T-helper 1 cell treated with Interleukin-12 subunit alpha and Interleukin-12 subunit beta and Interleukin-4 antibody, amounts not matched to agents 30 ng/mL and 1 ng/mL, for 36 hours (primary cell): ENCODE results near the gene RFT1. TPM values are rescaled to one million over a fixed set of nuclear protein-coding genes. Genes with fewer than 3 reads are reported as not detected.

Experiments
- intact Hi-C: fragments of 100-400 bp; cut with micrococcal nuclease; formaldehyde crosslinking; loops from one replicate; pipeline ENCODE4 v1.15.1; 2024
- total RNA-seq: library from RNA; stranded (reverse); gene quantifications from 2 replicates; pipeline ENCODE4 v1.2.3, GENCODE V29; 2022

The RFT1 gene
- total RNA-seq, 1 donor from 2014 or later: 34.1 TPM

DNA sequence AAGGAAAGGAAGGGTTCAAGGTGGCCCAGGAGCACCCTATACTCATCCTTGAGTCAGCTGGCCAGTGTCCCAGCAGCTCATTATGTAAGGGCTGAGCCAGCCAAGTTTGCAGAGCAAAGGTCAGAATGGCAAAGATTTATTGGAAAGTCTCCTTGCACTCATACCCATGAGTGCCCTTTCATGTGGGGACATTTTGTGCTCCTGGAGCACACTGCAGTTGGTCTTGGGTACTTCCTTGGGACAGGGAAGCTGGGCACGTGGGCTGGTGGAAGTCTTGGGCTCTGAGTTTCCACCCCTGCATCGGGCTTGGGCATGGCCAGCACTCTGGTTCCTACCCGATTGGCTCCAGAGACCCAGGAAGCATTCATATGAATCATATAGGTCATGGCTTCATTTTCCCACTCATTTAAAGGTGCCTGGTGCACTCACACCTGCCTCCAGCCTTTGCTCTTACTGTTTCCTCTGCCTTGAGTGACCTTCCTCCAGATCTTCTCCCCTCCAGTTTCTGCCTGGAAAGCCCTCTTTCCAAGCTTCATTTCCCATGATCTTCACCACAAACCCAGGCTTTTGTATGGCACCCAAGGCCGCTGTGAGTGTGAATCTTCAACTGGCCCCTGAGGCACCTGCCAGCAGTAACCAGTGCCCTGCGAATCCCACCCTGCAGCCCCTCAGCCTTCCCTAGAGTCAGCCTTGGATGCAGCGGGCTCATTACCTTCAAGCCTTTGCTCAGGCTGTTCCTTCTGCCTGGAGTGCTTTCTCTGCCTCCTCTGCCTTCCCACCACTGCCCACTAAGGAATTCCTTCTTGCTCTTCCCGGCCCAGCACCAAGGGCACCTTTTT, 20.2 kb upstream of the RFT1 start:
- intact Hi-C loops: no loop called here

DNA sequence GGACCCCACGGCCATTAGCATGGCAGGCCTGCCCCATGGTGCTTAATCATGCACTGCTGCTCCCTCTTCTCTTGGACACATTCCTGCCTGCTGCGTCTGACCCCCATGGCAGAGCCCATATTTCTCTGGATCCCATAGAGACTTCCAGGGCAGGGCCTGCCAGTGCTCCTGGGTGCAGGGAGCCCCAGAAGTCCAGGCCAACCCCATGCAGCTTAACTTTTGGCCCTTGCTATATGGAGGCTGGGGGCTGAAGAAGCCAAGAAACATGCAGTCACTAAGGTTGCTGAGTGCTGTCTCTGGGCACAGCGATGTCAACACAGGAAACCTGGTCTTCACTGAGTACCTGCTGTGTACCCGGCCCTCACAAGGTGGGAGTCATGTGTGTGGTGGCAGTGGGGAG, 19.5 kb upstream of the RFT1 start:
- intact Hi-C loops: no loop called here

DNA sequence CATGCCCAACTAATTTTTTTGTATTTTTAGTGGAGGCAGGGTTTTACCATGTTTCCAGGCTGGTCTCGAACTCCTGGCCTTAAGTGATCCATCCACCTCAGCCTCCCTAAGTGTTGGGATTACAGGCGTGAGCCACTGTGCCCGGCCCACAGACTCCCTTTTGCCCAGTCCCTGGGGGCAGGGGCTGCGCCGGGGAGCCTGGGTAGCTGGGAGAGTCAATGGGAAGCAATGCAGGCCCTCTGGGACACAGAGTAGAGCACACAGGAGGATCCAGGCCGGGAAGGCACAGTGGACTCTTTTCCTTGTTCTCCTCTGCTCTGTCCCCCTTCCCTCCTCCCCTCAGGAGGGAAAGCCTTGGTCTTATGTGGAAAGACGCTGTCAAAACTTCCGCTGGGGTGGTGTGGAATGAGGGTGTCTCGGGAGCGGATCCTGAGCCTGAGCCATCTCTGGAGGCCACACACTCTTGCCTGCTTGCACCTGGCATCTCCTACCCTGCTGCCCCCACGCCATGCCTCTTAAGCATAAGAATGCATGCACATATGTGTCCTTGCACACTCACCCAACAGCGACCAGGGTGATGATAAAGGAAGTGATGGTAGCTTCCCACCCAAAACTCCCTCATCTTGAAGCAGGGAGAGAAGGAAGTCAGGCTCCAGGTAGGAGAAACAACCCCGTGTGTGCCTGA, 18.9 kb upstream of the RFT1 start:
- intact Hi-C loops: no loop called here

DNA sequence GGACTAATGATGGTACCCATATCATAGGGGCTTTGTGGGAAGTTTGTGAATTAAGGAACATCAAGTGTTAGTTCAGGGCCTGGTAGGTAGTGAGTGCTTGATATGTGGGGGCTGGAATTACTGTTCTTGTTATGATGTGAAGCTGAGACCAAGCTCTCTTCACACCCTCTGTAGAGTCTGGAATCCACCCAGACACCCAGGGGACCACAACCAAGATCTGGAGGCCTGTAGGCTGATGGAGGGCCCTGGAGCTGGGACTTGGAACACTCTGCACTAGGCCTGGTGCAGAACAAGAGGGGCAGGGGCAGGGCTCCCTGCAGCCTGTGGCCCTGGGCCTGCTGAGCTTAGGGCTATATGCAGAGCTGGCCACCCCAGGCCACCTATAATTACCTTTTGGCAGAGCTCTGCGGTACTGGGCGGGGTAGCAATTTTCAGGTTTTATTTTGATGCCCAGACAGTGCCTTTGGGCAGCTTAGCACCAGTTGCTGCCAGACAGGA, 17.7 kb upstream of the RFT1 start:
- intact Hi-C loops: no loop called here

DNA sequence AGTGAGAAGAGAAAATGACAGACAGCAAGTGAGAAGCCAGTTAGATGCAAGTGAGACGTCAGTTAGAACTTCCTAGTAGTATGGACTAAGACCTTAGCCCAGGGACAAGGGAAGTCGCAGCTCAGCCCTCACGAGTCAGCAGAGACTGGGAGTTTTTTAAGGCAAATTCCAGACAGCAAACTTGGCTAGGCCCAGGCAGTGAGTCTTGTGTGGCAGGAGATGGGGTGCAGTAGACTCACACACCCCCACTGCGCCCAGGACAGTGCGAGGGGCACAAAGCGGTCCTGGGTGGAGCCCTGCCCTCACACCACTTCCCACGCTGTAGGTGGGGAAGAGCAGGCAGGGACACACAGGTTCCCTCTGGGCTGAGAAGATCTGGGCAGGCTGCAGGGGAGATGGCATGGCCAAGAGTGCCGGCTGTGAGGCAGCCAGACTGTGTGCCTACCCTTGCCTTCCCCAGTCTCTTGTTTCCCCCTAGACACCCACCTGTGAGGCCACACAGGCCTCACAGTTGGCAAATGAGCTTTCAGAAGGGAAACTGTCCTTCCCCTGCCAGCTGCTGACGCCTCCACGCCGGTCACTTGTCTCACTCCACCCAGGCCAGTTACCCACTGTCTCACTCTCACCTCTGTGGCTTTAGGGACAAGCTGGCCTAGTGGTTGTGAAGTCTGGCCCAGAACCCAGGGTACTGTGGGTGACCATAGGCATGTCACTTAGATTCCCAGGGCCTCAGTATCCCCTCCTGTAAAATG, 17.1 kb upstream of the RFT1 start:
- intact Hi-C loops: no loop called here

DNA sequence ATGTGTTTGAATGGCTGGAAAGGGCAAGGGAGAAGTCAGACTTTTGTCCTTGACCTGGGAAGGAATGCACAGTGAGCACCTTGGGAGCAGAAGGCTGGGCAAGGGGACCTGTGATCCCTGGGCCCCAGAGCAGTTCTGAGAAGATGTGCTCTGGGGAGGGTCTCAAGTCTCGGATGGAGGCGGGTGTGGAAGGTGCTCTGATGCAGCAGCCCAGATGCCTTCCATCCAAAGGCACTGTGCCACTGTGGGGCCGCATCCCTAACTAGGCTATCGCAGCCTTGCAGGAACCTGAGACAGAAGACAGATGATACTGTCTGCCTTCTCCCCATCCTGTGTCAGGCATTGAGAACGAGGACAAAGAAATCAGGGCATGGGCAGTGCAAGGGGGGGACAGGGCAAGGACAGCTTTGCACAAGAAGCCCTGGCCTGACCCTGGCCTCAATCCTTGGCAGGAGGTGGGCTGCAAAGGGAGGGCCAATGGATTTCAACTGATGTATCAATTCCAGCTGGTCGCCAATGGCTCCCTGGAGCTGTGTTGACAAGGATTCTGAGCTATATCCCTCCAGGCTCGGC, 16.2 kb upstream of the RFT1 start:
- intact Hi-C loops: no loop called here

DNA sequence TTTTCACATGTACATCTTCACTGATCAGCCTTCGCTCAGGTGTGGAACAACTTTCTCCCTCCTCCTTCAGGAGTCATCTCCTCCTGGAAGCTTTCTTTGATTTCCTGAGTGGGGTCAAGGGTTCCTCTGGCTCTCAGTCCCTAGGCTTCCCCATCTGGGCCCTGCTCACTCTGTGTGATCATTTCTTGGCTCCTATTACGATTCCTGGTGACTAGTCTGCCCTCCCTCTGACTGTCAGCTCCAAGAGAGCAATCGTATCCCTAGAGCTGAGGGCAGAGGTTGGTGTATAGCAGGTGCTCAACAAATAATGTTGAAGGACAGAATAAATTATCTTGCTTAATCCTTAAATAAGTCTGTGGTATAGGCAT, 15.5 kb upstream of the RFT1 start:
- intact Hi-C loops: no loop called here

DNA sequence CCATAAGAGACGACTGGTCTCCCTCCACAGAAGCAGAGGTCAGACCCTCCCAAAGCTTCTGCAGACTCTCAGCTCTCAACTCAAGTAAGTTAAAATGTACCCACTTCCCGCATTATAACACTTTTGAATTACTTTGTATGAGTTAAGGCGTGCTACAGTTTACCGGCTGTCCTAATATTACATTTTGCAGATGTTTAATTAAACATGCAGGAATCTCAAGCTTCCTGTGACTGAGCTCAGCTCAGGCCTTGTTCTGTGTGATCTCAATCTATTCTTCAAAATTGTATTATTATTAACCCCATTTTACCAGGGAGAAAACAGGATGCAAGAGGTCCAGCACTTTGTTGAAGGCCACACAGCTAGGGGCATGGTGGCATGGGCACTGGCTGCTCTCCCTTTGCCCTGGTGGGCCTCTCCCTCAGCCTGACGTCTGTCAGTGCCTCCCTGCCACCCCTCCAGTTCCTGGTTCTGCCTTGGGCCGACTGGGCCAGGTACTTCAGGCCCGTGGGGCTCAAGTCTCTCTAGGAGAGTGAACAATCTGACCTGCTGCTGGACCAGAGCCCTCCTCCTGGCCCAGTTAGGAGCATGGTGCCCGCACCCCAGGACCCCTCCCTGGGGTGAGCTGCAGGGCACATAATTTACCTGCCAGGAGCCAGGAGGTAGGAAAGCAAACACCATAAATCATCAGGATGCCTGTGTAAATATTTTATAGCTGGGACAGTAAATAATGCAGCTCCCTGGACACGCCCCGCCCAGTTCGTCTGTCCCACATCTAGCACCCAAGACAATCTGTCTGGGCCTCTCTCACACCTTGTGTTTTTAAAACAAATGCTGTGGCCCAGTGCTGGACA, 14.9 kb upstream of the RFT1 start:
- intact Hi-C loops: no loop called here

DNA sequence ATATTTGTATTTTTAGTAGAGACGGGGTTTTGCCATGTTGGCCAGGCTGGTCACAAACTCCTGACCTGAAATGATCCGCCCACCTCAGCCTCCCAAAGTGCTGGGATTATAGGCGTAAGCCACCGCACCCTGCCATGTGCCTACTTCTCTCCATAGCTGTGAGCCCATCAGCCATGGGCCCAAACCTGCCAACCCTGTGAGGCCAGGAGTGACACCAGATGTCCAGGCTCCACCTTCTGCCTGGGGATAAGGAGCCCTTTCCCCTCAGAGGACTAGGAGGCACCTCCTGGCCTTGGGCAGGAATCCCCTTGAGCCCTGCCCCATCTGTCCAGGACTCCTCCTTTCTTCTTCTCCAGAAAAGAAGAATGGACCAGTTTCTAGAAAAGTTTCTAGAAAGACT, 14.2 kb upstream of the RFT1 start:
- intact Hi-C loops: no loop called here

DNA sequence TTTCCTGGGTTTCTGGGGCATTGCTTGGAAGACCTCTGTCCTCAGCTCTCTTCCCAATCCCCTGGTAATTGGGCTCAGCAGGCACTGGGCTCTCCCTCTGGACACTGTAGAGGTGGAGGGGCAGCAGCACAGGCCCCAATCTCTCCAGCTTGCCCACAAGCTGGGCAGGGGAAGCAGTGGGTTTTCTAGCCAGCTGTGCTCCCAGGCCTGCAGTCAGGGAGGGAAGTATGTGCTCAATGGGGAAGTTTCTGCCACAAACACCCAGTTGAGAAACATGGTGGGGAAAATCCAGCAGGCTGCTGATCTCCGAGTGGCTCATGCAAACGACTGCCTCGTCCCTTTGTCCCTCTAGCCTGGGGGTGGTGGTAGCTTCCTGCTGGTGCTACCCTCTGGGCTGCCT, 12.8 kb upstream of the RFT1 start:
- intact Hi-C loops: no loop called here

DNA sequence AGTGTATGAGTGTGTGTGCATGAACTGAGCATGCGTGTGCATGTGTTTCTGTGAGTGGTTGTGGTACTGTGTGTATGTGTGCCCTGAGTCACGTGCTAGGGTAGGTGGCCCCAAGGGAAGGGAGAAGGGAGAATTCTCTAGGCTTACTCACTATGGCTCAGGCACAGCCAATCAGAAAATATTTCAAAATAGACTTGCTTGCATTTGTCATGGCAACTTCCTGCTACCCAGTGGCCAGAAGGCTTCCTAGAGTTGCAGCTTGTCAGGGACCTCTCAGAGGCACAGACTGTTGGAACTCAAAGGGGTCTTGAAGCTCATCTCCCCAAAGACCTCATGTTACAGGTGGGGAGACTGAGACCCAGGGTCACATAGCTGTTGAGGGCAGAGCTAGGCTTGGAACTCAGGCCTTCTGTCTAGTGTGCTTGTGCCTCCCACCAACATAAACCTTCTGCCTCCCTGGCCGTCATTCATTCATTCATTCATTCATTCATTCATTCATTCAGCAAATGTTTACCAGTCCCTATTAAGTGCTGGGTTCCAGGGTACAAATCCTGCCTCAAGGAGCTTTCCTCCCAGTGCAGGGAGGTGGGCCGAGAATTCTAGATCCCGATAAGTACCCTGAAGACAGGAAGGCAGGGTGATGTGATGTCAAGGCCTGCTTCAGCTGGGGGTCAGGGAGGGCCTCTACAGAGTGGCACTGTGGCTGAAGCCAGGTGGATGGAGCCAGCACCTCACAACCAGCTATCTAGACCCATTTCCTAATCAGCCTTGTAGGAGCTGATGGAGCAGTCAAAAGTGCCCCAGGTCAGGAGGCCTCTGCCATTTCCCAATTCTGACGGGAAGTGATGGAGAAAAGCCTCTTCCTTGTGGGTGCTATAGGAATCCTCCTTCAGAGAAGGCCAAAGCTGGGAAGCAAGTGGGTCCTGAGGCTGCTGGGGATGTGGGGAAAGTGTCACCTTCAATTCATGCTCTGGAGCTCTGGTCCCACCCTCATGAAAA, 10.9 kb upstream of the RFT1 start:
- intact Hi-C loops: no loop called here

DNA sequence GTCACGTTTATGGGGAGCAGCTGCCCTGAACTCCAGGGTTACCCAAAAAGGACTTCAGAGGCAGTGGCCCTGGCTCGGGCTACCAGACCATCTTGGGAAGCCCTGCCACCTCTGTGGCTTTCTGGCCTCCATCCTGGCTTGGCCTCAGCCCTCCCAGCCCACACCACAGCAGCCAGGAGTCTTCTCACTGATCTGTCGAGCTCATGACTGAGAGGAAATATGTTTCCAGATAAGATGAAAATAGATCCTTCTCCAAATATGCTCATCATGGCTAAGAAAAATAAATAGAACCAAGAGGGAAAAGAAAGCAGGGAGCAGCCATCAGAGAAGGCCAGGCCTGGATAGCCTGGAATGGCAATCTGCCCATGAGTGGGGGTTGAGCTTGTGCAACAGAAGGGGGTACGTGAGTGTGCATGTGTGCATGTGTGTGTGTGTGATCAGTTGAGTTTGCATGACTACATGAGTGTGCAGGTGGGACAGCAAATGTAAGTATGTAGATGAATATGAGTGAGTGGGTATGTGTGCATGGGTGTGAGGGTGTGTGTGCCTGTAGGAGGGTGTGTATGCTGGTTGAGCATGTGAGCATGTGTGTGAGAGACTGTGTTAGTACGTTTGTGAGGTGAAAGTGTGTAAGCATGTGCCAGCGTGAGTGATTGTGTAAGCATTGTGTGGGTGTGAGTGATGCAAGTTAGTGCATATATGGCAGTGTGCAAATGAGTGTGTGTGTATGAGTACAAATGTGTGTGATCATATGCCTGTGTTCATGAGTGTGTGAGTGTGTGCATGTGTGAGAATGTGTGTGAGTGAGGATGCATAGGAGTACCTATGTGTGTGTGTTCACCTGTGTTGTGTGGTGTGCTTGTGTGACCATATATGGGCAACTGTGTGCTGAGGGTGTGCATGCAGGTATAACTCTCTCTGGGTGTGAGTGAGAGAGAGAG, 9.9 kb upstream of the RFT1 start:
- intact Hi-C loops: loop anchor here (10.0 kb wide), 1 partner anchor 1755 kb away; the partner anchor contains the start of gene MANF

DNA sequence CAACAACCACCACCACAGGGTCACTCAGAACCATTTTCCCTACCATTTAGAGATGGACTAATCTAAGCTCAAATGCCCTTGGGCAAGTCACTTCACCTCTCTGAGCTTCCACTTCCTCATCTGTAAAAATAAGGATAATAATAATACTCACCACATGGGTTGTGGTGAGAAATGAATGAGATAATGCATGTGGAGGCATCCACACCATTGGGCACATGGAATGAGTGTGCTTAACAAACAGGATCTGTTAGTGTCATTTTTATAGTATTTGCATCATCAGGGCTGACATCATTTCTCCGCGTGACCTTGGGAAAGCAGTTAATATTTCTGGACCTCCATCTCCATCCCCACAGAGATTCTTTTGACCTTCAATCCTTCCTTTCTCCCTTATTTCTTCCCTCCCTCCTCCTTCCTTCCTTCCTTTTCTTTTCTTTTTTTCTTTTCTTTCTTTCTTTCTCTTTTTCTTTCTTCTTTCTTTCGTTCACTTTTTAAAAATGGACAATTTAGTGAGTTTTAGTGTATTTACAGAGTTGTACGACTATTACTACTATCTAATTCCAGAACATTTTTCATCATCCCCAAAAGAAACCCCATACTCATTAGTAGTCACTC, 7.7 kb upstream of the RFT1 start:
- intact Hi-C loops: loop anchor here (10.0 kb wide), 1 partner anchor 1753 kb away; the partner anchor contains the start of gene MANF

DNA sequence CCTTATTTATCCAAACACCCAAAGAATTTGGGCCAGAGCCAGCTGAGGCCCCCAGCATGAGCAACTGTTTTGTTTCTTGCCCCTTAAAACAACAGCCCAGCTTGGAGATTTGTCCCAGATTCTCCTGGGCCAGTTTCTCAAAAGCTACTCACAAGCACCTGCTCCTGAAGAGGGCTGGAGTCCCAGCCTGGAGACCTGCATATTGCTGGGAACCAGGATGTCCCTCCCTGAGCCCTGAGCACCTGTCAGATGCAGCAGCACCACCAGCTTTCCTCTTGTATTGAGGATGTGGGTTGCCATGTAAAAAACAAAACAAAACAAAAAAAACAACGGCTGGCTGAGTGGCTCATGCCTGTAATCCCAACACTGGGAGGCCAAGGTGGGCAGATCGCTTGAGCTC, 7.0 kb upstream of the RFT1 start:
- intact Hi-C loops: loop anchor here (10.0 kb wide), 1 partner anchor 1752 kb away; the partner anchor contains the start of gene MANF

DNA sequence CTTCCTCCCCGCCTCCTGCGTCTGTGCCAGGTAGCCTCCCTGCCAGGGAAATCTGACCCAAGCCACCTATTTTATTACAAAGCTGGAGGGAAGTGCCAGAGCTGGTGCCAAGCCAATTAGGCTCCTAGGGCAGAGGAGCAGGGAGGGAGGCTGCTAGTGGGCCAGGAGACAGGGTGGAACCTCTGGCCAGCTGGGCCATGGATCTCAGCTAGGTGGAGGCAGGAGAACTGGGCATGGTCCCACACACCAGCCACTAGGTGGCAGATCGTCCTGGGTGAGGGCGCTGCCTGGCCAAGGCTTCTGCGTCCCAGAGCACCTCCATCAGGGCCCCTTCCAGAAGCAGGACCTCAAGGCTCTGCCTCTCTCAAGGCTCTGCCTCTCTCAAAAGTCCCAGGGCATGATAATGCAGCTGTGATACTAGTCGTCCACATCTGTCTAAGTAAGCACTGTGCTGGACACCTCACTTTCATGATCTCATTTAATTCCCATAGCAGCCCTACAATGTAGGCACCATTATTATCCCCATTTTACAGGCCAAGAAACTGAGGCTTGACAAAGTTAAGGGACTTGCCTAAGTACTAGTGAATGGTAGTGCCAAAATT, 4.5 kb upstream of the RFT1 start:
- intact Hi-C loops: loop anchor here (1.0 to 10.0 kb wide), 2 partner anchors 62 to 1750 kb away; partner anchors contain the start of gene MANF

DNA sequence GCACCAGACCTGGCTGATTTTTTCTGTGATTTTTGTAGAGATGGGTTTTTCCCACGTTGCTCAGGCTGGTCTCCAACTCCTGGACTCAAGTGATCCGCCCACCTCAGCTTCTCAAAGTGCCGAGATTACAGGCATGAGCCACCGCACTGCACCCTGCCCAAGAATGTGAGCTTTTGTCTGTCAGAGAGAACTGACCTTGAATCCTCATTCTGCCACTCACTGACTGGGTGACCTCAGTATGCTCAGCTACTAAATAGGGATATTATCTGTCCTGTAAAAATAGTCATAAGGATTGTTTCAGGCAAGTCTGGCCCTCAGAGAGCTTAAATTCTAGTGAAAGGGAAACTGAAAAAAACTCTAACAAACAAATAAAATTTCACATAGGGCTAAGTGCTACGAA, 2.1 kb upstream of the RFT1 start:
- intact Hi-C loops: loop anchor here (10.0 kb wide), 1 partner anchor 1748 kb away; the partner anchor contains the start of gene MANF

DNA sequence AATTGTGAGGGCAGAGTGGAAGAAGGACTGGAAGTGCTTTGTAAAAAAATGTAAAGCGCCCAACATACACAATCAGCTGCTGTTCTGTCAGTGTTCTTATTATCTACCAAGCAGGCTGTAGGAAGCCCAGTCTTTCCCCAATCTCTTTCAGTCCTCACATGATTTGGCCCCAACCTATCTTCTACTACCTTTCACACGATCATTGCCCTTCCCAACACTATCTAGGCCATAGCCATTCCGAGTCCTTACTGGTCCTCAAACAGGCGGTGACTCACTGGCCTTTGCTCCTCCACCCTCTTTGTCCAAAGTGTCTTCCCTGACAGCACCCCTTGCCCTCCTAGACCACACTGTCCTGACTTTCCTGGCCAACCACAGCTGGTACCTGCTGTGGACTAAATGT, 861 bp upstream of the RFT1 start:
- intact Hi-C loops: loop anchor here (10.0 kb wide), 1 partner anchor 1746 kb away; the partner anchor contains the start of gene MANF
